HG03196 (cell line): Measurements from ENCODE around the gene PDE4D.
"Not testable (repeated sequence)": the region's sequence is repeated elsewhere in the genome, so short reads cannot be mapped to it uniquely, and the experiment has no call there.

Source experiments
- ATAC-seq: cut with Tn5 transposase; IDR thresholded peaks from one replicate; pipeline ENCODE4 v1.9.1; 2021; ENCODE audit not compliant: unreplicated experiment

The PDE4D gene

DNA sequence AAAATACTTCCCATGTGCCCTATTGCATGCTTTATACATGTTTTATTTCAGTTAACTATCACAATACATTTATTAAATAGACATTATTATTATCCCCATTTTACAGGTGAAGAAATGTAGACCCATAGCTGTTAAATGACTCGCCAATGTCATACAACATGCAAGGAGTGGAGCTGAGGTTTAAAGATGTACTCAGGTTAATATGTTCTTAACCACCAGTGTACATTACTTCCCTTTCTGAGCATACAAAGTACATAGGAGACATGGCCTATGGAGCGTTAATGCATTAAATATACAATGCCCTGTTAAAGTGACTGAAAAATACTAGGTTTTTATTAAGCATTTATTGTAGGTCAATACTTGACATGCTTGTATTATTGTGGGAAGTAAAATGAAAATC, 407.0 kb downstream of the PDE4D start:
- ATAC-seq: no peak

DNA sequence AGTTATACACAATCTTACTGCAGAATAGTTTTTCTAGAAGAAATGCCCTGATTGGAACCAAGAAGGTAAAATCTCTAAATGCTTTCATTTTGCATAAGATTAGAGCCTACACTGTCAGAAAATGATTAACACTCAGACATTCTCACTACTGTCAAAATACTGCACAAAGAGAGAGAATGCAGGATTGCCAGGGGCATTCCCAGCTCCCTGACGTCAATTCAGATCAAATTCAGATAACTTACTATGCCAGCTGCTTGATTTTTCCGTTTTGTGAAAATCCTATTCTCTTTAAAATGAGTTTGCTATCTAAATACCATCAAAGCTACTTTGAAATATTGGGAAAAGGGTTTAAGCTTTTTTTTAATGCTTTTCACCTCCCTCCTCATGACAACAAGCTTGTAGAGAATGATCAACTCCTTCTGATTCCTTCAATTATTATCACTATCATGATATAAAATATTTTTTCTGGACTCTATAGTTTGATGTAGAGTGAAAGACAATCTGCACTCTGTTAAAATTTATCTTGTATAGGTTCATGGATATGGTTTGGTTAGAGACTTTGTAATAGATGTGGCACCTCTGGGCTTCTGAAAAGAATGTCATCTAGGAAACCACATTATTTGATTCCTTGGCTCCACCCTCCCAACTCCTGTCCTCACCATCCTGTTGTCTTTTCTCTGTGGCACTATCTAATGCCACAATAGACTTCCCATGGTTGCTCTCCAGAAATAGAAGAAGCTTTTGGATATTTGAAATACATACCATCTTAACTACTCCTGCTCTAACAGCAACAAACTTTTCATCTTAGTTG, 407.7 kb downstream of the PDE4D start:
- ATAC-seq: no peak

DNA sequence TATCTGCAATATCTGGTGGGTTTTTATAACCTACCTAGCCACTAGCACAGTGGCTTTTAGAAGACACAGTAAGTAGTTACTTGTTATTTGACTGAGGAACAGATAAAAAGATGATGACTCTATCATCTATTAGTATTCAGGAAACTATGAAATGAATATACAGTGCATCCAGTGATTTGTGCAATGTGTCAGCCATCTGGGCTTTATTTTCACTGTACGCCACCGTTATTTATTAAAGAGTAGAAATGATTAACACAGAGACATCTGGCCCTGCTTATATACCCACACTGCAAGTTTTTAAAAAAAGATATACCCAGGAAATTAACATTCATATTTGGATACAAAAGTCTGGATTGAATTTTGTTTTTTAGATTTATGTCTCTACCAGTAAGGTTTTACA, 408.4 kb downstream of the PDE4D start:
- no peak for ATAC-seq

DNA sequence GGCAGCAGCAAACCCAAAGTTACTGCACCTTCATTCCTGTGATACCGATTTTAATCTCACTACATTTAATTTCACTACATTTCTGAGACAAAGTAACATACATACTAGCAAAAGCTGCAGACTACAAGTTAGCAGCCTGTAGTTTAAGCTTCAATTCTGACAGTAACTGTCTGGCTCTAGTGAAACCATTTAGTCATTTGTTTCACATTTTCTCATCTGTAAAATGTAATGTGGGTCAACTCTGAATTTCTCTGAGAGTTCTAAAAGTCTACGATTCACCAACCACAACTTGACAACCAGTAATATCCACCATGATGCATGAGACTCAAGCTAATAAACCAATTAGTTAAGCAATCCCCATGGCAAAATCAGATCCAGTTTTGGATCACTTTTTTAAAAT, 408.9 kb downstream of the PDE4D start:
- no peak for ATAC-seq

DNA sequence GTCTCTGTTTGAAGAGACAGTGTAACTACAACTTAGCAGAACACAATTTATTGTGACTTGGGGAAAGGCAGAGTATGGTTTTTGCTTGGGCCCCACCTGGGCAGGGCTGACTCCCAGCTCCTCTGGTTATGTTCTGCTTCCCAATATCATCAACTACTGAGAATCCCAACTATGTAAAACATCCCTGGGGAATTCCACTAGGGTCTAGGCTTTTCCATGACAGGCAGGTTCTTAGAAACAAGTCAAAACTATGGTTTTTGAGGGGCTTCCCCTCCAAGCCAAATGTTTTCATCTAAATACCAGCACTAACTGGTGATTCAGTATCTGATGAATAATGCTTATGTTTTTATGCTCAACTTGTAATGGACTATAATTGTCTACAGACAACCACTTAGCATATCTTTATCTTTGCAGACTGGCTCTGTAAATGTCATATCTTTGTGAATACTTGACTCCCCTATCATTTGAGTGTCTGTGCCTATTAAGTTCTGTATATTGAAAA, 409.5 kb downstream of the PDE4D start:
- ATAC-seq: no peak

DNA sequence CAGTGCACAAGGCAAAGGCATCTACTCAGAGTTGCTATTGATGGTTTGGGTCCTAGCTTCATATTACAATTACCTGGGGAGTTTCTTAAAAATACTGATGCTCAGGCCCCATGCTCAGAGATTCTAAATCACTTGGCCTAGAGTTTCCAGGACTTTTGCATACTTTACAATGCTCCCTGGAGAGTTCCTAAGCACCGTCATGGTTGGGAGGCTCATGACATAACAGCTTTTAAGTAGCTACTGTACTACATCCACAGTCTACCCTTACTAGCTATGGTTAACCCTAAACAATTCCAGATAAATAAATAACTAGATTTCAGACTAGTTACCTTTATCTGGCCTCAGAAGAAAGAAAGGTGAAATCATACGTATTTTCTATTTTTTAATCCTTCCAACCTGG, 414.4 kb downstream of the PDE4D start:
- ATAC-seq: no peak

DNA sequence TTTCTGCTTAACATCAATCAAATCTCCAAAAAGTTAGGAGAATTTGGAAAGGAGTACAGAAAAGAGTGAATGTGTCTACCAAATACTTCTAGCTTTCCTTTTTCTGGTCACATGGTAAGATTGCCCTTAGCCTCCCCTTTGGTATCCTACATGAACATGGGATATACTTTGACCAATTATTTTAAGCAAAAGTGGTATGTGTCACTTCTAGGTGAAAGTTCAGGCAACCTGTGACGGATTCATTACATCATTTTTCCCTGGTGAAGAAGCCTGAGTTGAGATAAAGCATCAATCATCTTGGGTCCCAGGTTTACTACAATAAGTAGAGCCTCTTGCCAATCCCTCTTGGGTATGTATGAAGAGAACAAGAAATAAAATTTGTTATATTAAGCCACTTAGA, 419.2 kb downstream of the PDE4D start:
- ATAC-seq: no peak

DNA sequence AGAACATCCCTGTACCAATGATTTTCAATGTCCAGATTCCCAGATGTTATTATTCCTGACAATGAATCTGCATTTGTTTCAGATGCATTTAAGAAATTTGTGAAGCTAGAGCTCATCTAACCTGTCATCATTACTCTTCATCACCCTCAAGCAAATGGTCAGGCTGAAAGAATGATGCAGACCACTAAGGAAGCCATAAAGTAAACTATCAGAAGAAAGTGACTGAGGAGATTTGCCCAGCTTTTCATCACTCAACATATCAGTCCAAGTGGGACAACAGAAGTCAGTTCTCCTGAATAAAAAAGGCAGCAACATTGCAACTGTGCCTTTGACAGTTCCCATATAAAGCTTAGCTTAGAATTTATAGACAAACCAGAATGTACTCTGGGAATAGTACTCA, 419.9 kb downstream of the PDE4D start:
- no peak for ATAC-seq

DNA sequence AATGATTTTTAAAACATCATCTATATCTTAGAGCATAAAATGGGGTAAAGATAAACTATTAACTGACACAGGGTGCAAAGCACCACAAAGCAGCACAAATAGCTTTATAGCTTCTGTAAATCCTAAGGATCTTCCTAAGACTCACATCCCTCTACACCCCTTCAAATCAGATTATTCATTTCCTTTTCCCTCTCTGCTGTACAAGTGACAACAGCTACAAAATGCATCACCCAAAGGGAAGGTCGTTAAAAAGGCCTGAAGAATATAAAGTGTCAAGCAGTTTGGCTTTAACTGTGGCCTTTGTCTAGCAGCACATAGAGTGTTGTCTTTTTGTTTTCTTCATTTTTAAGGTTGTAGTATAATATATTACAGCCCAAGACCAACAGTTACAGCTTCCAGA, 422.1 kb downstream of the PDE4D start:
- no peak for ATAC-seq

DNA sequence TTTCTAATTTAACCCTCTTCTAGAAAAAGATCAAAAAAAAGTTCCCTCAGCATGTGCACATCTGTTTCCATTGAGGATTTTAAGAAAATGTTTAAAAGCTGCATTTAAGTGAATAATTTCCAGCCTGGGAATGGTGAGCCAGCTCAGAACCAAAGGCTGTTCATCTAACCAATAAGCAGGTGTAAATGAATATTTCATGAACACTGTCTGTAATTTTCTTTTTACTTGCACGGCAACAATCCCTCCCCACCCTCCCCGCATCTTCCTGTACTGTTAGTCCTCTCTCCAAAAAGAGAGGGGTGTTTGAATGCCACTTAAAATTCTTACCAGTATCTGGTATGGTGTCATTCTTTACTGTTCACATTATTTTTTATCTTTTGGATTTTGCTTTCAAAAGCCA, 425.6 kb downstream of the PDE4D start:
- no peak for ATAC-seq

DNA sequence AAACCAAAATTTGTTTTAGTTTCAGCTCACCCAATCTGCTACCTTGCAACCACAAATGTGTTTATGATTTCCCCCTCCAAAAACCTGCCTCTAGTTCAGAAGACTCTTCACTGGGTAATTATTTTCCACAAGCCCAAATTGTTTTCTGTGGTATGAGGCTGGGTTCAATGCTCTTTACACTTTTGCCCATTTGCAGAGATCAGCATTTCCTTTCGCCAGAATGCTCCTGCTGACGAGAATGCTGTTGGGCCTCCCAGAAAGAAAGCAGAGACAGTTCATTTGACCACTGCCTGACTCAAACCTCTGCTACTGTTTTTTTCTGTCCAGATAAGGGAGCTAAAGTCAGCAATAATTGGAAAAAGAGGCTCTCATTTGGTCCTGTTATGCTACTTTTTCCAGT, 427.3 kb downstream of the PDE4D start:
- no peak for ATAC-seq

DNA sequence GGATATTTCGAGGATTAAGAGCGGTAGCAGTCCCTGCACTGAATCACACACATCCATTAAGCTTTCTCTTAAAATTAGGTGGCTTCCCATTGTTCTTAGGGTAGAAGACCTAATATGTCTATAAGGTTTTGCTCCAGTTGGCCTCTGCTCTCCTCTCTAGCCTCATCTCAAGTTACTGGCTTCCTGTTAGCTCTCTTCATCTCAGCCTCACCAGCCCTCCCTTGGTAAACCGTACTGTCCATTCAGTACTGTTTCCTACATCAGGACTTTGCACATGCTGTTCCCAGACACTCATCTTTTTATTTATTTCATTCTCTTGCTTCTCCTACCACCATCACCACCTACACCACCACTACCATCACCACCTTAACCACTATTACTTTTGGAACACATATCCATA, 428.6 kb downstream of the PDE4D start:
- ATAC-seq: no peak

DNA sequence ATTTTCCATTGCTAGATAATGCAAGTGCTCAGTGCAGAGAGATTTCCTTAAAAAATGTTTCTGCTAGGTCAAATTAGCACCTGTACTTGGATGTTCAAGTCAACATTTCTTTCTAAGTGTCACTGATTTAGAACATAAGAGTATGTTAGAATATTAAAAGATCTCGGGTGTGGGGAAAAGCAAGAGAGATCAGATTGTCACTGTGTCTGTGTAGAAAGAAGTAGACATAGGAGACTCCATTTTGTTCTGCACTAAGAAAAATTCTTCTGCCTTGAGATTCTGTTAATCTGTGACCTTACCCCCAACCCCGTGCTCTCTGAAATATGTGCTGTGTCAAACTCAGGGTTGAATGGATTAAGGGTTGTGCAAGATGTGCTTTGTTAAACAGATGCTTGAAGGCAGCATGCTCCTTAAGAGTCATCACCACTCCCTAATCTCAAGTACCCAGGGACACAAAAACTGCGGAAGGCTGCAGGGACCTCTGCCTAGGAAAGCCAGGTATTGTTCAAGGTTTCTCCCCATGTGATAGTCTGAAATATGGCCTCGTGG, 429.8 kb downstream of the PDE4D start:
- ATAC-seq: not testable (repeated sequence)

DNA sequence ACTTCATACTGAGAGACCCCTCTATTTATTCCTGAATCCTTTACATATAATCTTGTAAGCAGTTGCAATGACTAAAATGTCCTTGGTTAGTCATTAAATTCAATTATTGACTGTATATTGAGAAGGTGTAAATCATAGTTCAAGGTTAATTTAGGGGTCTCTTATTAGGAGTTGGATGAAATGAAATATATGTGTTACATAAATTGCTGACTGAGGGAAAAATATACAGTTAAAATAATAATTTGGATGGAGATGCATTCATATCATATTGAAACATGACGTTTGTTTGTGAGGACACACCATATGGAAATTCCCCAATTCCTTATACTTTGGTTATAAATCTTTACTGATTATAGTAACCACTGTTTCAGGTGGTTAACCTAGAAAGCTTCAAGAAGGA, 430.6 kb downstream of the PDE4D start:
- ATAC-seq: no peak

DNA sequence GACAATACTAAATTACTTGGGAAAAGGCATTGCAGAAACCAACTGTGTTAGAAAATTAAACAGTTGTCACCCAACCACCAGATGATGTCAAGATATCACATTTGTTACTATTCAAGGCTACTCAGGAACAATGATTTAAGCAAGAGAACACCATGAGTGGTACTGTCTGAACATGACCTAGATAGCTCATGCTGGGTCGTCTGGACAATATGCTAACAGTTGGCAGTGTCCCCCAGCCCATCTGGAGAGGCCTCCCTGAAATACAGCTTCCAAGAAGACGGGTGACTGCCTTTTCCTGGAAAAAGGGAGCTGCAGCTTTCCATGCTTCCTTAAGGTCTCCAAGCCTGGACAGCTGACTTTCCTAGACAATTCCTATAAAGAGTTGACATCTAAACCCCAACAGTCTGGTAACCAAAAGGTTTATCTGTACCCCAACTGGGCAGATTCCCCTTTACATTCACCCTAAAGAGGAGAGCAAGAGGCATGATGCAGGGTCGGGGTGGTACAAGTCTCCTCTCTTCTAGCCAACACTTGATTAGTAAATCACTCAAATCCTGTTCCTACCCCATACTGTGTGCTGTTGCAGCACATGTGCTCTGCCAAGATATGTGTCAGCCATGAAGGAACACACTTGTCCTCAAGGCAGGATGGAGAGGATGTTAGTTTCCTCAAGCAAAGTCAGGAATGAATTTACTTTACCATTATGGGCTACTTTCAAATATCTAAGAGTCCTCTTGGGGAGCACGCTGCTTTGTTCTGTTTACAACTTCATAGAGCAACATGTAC, 433.0 kb downstream of the PDE4D start:
- no peak for ATAC-seq

DNA sequence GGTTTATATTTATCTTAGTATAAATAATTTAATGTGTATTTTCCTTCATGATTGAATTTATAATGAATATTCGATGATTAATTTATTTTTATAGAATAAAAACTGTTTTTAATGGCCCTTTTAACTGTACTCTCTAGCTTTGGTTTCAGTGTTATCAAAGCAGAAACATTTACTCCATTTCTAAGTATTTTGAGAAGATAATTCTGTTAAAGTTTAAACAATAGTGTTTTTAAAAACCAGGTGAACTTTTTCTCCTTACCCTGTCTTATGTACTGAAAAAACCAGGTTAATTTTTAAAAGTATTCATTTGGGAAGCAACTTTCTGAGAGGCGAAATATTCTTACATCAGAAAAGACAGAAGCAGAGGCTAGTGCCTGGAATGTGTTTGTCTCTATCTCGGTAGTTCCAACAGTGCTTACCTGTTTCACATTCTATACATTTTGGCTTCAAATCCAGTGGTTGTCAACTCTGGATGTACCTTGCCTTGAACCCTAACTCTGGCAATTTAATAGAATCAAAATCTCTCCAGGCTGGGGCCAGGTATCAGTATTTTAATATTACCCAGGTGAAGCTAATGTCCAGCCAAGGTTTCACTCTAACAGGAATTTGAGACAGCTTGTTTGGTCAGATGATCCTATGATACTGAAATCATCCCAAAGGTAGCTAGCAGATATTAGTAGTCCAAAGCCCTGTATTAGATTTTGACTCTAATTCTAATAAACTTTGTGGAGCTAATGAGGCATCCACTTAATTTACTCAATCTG, 434.4 kb downstream of the PDE4D start:
- ATAC-seq: no peak

DNA sequence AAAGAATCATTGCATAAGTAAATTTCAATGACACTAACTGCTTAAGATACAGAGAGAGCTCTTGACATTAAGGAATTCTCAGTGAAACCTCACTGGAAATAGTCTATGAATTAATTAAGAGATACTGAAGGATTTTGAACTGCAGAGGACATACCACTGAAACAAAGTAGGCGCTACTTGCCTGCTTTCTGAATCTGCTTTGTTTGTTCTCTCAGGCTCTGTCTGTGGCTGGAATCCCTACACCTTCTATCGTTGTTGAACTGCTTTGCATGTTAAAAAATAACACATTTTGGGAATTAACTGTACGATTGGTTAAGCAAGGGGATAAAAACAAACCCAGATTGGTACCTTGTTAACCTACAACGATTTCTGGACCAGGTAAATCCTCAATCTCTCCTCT, 435.2 kb downstream of the PDE4D start:
- ATAC-seq: no peak

DNA sequence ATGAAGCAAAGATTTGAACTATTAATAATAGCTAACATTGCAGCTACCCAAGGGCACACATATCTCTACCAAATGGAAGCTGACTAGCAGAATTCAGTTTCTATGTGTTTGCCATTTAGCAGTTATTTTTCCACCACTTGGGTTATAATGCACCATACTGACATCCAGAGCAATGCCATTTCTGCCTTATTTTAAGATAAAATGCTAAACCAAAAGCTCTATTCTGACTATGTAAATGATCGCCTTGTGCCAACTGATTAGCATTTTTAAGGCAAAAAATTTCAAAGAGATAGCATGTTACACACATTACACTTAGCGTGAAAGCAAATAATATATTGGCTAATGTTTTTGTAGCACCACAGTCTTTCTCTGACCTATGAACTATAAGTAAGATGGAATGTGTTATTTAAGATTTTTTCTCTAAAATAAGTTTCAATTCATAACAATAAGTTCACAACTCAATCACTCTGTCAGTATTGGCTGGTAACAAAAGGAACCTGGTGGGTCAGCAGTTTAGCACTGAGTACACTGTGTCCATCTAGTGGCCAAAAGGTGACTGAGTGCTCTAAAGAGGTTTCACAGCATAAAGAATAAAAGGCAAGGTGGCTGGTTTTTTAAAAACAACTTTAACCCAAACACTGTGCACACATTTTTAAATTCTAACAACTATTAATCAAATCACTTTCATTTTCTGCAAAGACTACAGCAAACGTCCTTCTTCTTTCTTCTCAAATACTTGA, 443.5 kb downstream of the PDE4D start:
- no peak for ATAC-seq

DNA sequence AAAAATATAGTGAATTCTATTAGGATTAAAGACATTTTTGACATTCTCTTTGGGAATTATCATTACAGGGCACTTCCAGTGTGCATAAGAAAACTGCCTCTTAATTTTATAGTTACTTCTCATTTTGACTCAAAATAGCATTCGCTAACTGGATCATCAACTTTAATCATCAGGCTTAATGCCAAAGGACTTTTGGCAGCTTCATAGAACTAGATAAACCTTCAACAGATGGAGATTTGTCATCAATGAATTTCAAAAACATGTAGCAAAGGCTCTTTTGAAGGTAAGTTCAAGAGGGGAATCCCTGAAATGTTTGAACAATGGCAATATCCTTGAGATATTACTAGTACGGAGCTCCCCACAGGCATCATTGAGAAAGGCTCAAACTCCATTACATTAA, 447.2 kb downstream of the PDE4D start:
- no peak for ATAC-seq

DNA sequence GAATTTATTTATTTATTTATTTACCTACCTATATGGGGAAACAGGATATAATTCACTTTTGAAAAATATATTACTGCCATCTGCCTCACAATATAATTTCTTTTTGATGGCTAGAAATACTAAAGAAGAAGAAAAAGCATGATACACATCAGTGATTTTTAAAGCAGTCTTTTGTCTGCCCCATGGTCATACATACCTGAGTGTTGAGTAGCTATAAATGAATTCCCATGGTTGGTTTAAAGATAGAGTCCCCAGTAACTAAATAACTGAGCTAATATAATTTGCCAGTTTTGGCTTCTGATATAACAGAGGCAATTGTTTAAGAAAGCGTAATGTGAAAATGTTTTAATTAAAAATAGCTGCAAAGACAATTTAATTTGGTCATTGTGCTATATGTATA, 447.8 kb downstream of the PDE4D start:
- no peak for ATAC-seq

DNA sequence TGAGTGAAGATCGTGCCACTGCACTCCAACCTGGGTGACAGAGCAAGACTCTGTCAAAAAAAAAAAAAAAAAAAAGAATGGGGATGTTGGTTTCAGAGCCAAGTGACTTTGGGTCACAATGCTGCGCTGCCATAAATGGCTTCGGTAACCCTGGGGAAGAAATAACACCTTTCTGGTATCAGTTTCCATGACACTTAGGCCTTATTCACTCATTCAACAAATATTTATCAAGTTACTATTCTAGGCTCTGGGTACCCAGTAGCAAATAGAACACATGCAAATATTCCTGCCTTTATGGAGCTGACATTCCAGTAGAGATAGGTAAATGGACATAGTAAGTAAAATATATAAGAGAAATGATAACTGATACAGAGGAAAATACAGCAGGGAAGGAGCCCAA, 454.2 kb downstream of the PDE4D start:
- no peak for ATAC-seq
